H9 (cell line): Measurements from ENCODE around the gene VGF. TPM values are rescaled to one million over a fixed set of nuclear protein-coding genes. Genes with fewer than 3 reads are reported as not detected.

Experiments used
- DNase-seq: peaks from one replicate; pipeline ENCODE4 v3.0.0-alpha.2; 2017
- H2AFZ ChIP-seq: one replicate; pipeline ENCODE4 v1.6.1; 2013; ENCODE audit warnings: mild to moderate bottlenecking, low read length, control low read depth, moderate library complexity
- H2AK5ac ChIP-seq: 2 replicates; pipeline ENCODE4 v1.6.1; 2013; ENCODE audit warnings: low read length, control low read depth, mixed read lengths; ENCODE audit not compliant: insufficient read length
- H2BK120ac ChIP-seq: one replicate; pipeline ENCODE4 v1.6.1; 2013; ENCODE audit warnings: low read depth, mild to moderate bottlenecking, low read length, control low read depth, inconsistent platforms; ENCODE audit not compliant: poor library complexity, severe bottlenecking
- H2BK12ac ChIP-seq: 2 replicates; pipeline ENCODE4 v1.6.1; 2013; ENCODE audit warnings: low read length, control low read depth, mixed read lengths, low read depth; ENCODE audit not compliant: insufficient read length
- H2BK15ac ChIP-seq: 2 replicates; pipeline ENCODE4 v1.6.1; 2013; ENCODE audit warnings: low read depth, low read length, control low read depth
- H2BK20ac ChIP-seq: one replicate; pipeline ENCODE4 v1.6.1; 2013; ENCODE audit warnings: low read depth, mild to moderate bottlenecking, low read length, control low read depth, inconsistent platforms; ENCODE audit not compliant: poor library complexity, severe bottlenecking
- H2BK5ac ChIP-seq: 2 replicates; pipeline ENCODE4 v1.6.1; 2013; ENCODE audit warnings: low read length, control low read depth, mixed read lengths; ENCODE audit not compliant: insufficient read length
- H3K14ac ChIP-seq: 2 replicates; pipeline ENCODE4 v1.6.1; 2013; ENCODE audit warnings: low read length, control low read depth; ENCODE audit not compliant: insufficient read depth
- H3K18ac ChIP-seq: 2 replicates; pipeline ENCODE4 v1.6.1; 2013; ENCODE audit warnings: low read depth, mild to moderate bottlenecking, mixed read lengths, low read length, control low read depth; ENCODE audit not compliant: insufficient read length
- H3K23ac ChIP-seq: 2 replicates; pipeline ENCODE4 v1.6.1; 2013; ENCODE audit warnings: low read length, control low read depth, mixed read lengths, low read depth; ENCODE audit not compliant: insufficient read length
- H3K23me2 ChIP-seq: 2 replicates; pipeline ENCODE4 v1.6.1; 2013; ENCODE audit warnings: low read depth, mild to moderate bottlenecking, mixed read lengths, low read length, control low read depth; ENCODE audit not compliant: insufficient read length, poor library complexity, severe bottlenecking
- H3K27ac ChIP-seq: 2 replicates; pipeline ENCODE4 v1.5.1; 2013; ENCODE audit warnings: low read length, control low read depth, mixed read lengths, low read depth; ENCODE audit not compliant: insufficient read length
- H3K27me3 ChIP-seq: 2 replicates; pipeline ENCODE4 v1.6.1; 2013; ENCODE audit warnings: low read length, control low read depth, inconsistent platforms; ENCODE audit not compliant: insufficient read depth
- H3K4ac ChIP-seq: 2 replicates; pipeline ENCODE4 v1.6.1; 2013; ENCODE audit warnings: low read depth, mild to moderate bottlenecking, control low read depth, inconsistent platforms, low read length, moderate library complexity
- H3K4me1 ChIP-seq: 2 replicates; pipeline ENCODE4 v1.6.1; 2013; ENCODE audit warnings: low read length, control low read depth, inconsistent platforms; ENCODE audit not compliant: insufficient read depth
- H3K4me2 ChIP-seq: 2 replicates; pipeline ENCODE4 v1.6.1; 2013; ENCODE audit warnings: low read length, control low read depth, mixed read lengths; ENCODE audit not compliant: insufficient read length, insufficient read depth
- H3K56ac ChIP-seq: 2 replicates; pipeline ENCODE4 v1.6.1; 2013; ENCODE audit warnings: low read depth, mild to moderate bottlenecking, mixed read lengths, low read length, control low read depth; ENCODE audit not compliant: insufficient read length
- H3K79me1 ChIP-seq: 2 replicates; pipeline ENCODE4 v1.6.1; 2013; ENCODE audit warnings: low read depth, mild to moderate bottlenecking, moderate library complexity, low read length, control low read depth, inconsistent platforms; ENCODE audit not compliant: insufficient read depth, poor library complexity, severe bottlenecking
- H3K79me2 ChIP-seq: 2 replicates; pipeline ENCODE4 v1.6.1; 2013; ENCODE audit warnings: low read length, control low read depth, inconsistent platforms; ENCODE audit not compliant: insufficient read depth
- H3K9ac ChIP-seq: 2 replicates; pipeline ENCODE4 v1.6.1; 2013; ENCODE audit warnings: low read length, control low read depth, mixed read lengths; ENCODE audit not compliant: insufficient read length; ENCODE audit errors: extremely low read depth
- H3K9me3 ChIP-seq: one replicate; pipeline ENCODE4 v1.6.1; 2013; ENCODE audit warnings: low read depth, low read length, inconsistent platforms; ENCODE audit not compliant: control insufficient read depth
- H3T11ph ChIP-seq: one replicate; pipeline ENCODE4 v1.6.1; 2013; ENCODE audit warnings: mild to moderate bottlenecking, low read length, control low read depth, inconsistent platforms
- H4K20me1 ChIP-seq: one replicate; pipeline ENCODE4 v1.6.1; 2013; ENCODE audit not compliant: control insufficient read depth, insufficient read length, insufficient read depth
- H4K5ac ChIP-seq: 2 replicates; pipeline ENCODE4 v1.6.1; 2013; ENCODE audit warnings: low read depth, mild to moderate bottlenecking, mixed read lengths, low read length, control low read depth; ENCODE audit not compliant: insufficient read length
- H4K8ac ChIP-seq: replicated peaks from 2 replicates; pipeline ENCODE4 v1.6.1; 2013; ENCODE audit warnings: low read length, control low read depth, mixed read lengths, low read depth; ENCODE audit not compliant: insufficient read length
- H4K91ac ChIP-seq: 2 replicates; pipeline ENCODE4 v1.6.1; 2013; ENCODE audit warnings: low read depth, mild to moderate bottlenecking, moderate library complexity, mixed read lengths, low read length, control low read depth; ENCODE audit not compliant: insufficient read length
- H3K27ac Mint-ChIP-seq, 3 experiments: 2 replicates in 2 of 3; 3 replicates in 1 of 3; pipeline ENCODE4 v1.8.0; 2020 to 2021; ENCODE audit warnings: mixed read lengths in 3 of 3, mild to moderate bottlenecking in 1 of 3, moderate library complexity in 1 of 3
- H3K27me3 Mint-ChIP-seq: 2 replicates; pipeline ENCODE4 v1.8.0; 2021; ENCODE audit warnings: low read depth, mild to moderate bottlenecking, moderate library complexity, mixed read lengths
- H3K36me3 Mint-ChIP-seq, 3 experiments: 2 replicates in 2 of 3; 3 replicates in 1 of 3; pipeline ENCODE4 v1.8.0; 2020 to 2021; ENCODE audit warnings: low read depth in 3 of 3, mixed read lengths in 3 of 3; ENCODE audit not compliant: insufficient read depth in 1 of 3
- H3K4me1 Mint-ChIP-seq, 2 experiments: 2 replicates each; pipeline ENCODE4 v1.8.0; 2020; ENCODE audit warnings: mixed read lengths in 2 of 2
- H3K4me3 Mint-ChIP-seq, 2 experiments: 2 replicates in 1 of 2; 3 replicates in 1 of 2; pipeline ENCODE4 v1.8.0; 2020 to 2021; ENCODE audit warnings: mild to moderate bottlenecking in 2 of 2, mixed read lengths in 2 of 2, moderate library complexity in 1 of 2
- H3K9me3 Mint-ChIP-seq, 2 experiments: 2 replicates in 1 of 2; 3 replicates in 1 of 2; pipeline ENCODE4 v1.8.0; 2020; ENCODE audit warnings: mild to moderate bottlenecking in 2 of 2, mixed read lengths in 2 of 2, moderate library complexity in 1 of 2
- CTCF ChIP-seq: fragments of 200-600 bp; sonication (generic); conservative IDR thresholded peaks from 3 replicates; pipeline ENCODE4 v1.8.0; 2021; ENCODE audit warnings: antibody characterized with exemption, mild to moderate bottlenecking
- WGBS: extraction: QIAGEN DNeasy Blood & Tissue Kit; methylation state at CpG from one replicate; pipeline ENCODE4 v1.1.7; 2013; ENCODE audit warnings: missing lambda C conversion rate, low lambda C conversion rate, mixed read lengths; ENCODE audit not compliant: insufficient read length; ENCODE audit errors: extremely low coverage; 5-methylcytosine and 5-hydroxymethylcytosine counted together
- total RNA-seq: library from RNA; stranded (reverse); gene quantifications from 2 replicates; pipeline ENCODE4 v1.2.1, GENCODE V29; 2021

VGF gene
- total RNA-seq, 1 experiment from 2014 or later = 37.1 TPM

GRCh38 chr7:101154693-101155102, 10.7 kb downstream of the VGF start:
- Histone ChIP-seq H2AFZ (no peak overlapping the region), H2BK5ac (no peak overlapping the region), H2AK5ac (no peak overlapping the region), H3K4me2 (peak overlapping the region; percentile 64), H3T11ph (no peak overlapping the region), H3K79me2 (no peaks in the 10 kb centered on the region), H3K27ac (no peak overlapping the region), H3K14ac (peak overlapping the region; percentile 59; the same call in 1 of the 2 replicates), H3K9ac (no peak overlapping the region), H3K23ac (no peak overlapping the region), H3K4ac (no peak overlapping the region), H3K18ac (peak overlapping the region; percentile 56), H2BK20ac (no peak overlapping the region), H3K79me1 (no peaks in the 10 kb centered on the region), H2BK120ac (no peak overlapping the region), H3K27me3 (no peaks in the 10 kb centered on the region; the same call in 1 of the 2 replicates), H2BK15ac (no peak overlapping the region), H4K8ac (no peak overlapping the region), H3K9me3 (no peaks in the 10 kb centered on the region), H3K56ac (no peak overlapping the region), H4K5ac (no peak overlapping the region), H3K4me1 (no peaks in the 10 kb centered on the region), H4K20me1 (no peaks in the 10 kb centered on the region), H4K91ac (no peak overlapping the region), H2BK12ac (no peak overlapping the region), H3K23me2 (peaks cover 6% of the 10 kb centered on the region)
- no CpG with 5 or more reads among the region's 34 CpGs for WGBS
- Mint-ChIP-seq H3K36me3 (peaks cover 0 to 26% (median 18%) of the 10 kb centered on the region in 3 experiments; a peak in 4 of 7 replicates), H3K27ac (no peak overlapping the region), H3K4me1 (peaks cover 29 to 40% of the 10 kb centered on the region in 2 experiments), H3K9me3 (peaks cover 2 to 8% of the 10 kb centered on the region in 2 experiments; a peak in 4 of 5 replicates), H3K4me3 (peak overlapping the region; percentile 74 to 89), H3K27me3 (peaks cover 11% of the 10 kb centered on the region)
- DNase-seq = no peak
- TF ChIP-seq CTCF = peak; percentile 19; the same call in 1 of the 3 replicates
